K562 (cell line): ENCODE results near the gene NPAS2. TPM values are rescaled to one million over a fixed set of nuclear protein-coding genes. Genes with fewer than 3 reads are reported as not detected.

Experiments
- ATAC-seq: fragments of 200-7000 bp; cut with Tn5 transposase; 3 replicates; pipeline ENCODE4 v1.9.1; 2020; ENCODE audit warnings: moderate library complexity
- BruUV-seq: library from RNA; stranded (reverse); fragments of 400-500 nt; replicated peaks from 2 replicates; lab custom pipeline; 2021; lab: Mats Ljungman, UMichigan
- CTCF ChIA-PET: fragments of 300-600 bp; formaldehyde crosslinking; extraction: SDS; loops from one replicate; lab custom pipeline; 2021; ENCODE audit warnings: low intra/inter-chr PET ratio; lab: Yijun Ruan, JAX
- POLR2A ChIA-PET: fragments of 300-600, 350-650 bp; sonication (Branson Sonifier 250); formaldehyde crosslinking; extraction: SDS; loops from one replicate; lab custom pipeline; 2021; ENCODE audit warnings: antibody characterized with exemption, inconsistent platforms; lab: Yijun Ruan, JAX
- DNase-seq, 4 experiments: peaks; one replicate each; pipeline versions ENCODE4 v3.0.0 to v3.0.0-alpha.2; 2011 to 2018; ENCODE audit warnings: low spot score in 3 of 4, mixed read lengths in 3 of 4; ENCODE audit errors: extremely low read depth in 1 of 4
- FAIRE-seq: peaks from 2 replicates; lab custom pipeline; 2011; peaks lifted over from hg19 to GRCh38; lab: Jason Lieb, UNC
- H2AFZ ChIP-seq: 2 replicates; pipeline ENCODE4 v1.6.0; 2011; ENCODE audit warnings: low read depth, low read length, control low read depth, inconsistent platforms
- H3K27ac ChIP-seq: fragments of 200-600 bp; 3 replicates; pipeline ENCODE4 v1.8.0; 2011; ENCODE audit warnings: low read depth, mild to moderate bottlenecking, control low read depth, inconsistent platforms, low read length, moderate library complexity, mixed read lengths; ENCODE audit errors: extremely low read depth
- H3K27me3 ChIP-seq, 2 experiments: fragments of 300-600 bp in 1 of 2; 2 replicates in 1 of 2; 3 replicates in 1 of 2; pipeline versions ENCODE4 v1.6.0 to v1.8.0; 2011; ENCODE audit warnings: inconsistent platforms in 2 of 2, low read length in 2 of 2, mild to moderate bottlenecking in 1 of 2, mixed read lengths in 1 of 2, moderate library complexity in 1 of 2; ENCODE audit not compliant: control insufficient read depth in 2 of 2, insufficient read depth in 2 of 2
- H3K36me3 ChIP-seq: fragments of 300-600 bp; 3 replicates; pipeline ENCODE4 v1.8.0; 2011; ENCODE audit warnings: mild to moderate bottlenecking, low read length, inconsistent platforms; ENCODE audit not compliant: control insufficient read depth, insufficient read depth
- H3K4me1 ChIP-seq, 2 experiments: fragments of 200-600 bp in 1 of 2; replicated peaks in 1 of 2; 2 replicates in 1 of 2; 3 replicates in 1 of 2; pipeline versions ENCODE4 v1.5.1 to v1.8.0; 2011; ENCODE audit warnings: inconsistent platforms in 2 of 2, low read length in 2 of 2, mild to moderate bottlenecking in 1 of 2, mixed read lengths in 1 of 2, moderate library complexity in 1 of 2; ENCODE audit not compliant: control insufficient read depth in 2 of 2, insufficient read depth in 2 of 2
- H3K4me2 ChIP-seq: 2 replicates; pipeline ENCODE4 v1.6.1; 2011; ENCODE audit warnings: low read length, control low read depth, inconsistent platforms, mixed read lengths; ENCODE audit not compliant: insufficient read depth
- H3K4me3 ChIP-seq: fragments of 200-600 bp; sonication (generic), shearing (Covaris generic); 2 replicates; pipeline ENCODE4 v1.5.1; 2016; ENCODE audit warnings: control low read depth, inconsistent platforms
- H3K79me2 ChIP-seq: fragments of 200-600 bp; 3 replicates; pipeline ENCODE4 v1.8.0; 2011; ENCODE audit warnings: low read length, inconsistent platforms; ENCODE audit not compliant: control insufficient read depth, insufficient read depth
- H3K9ac ChIP-seq, 2 experiments: 2 replicates each; pipeline versions ENCODE4 v1.6.0 to v1.6.1; 2011; ENCODE audit warnings: low read depth in 2 of 2, low read length in 2 of 2, control low read depth in 1 of 2, inconsistent platforms in 1 of 2, mild to moderate bottlenecking in 1 of 2, mixed read lengths in 1 of 2; ENCODE audit not compliant: insufficient read depth in 1 of 2
- H3K9me1 ChIP-seq: one replicate; pipeline ENCODE4 v1.6.0; 2011; ENCODE audit warnings: inconsistent platforms, mild to moderate bottlenecking, low read length, moderate library complexity; ENCODE audit not compliant: control insufficient read depth, insufficient read depth
- H3K9me3 ChIP-seq: replicated peaks from 2 replicates; pipeline ENCODE4 v1.5.1; 2011; ENCODE audit warnings: low read depth, low read length, inconsistent platforms; ENCODE audit not compliant: control insufficient read depth, insufficient read depth
- H4K20me1 ChIP-seq: replicated peaks from 2 replicates; pipeline ENCODE4 v1.6.1; 2011; ENCODE audit warnings: low read length, inconsistent platforms, mixed read lengths; ENCODE audit not compliant: control insufficient read depth, insufficient read depth
- DEAF1 ChIP-seq: fragments of 450-650 bp; formaldehyde crosslinking; IDR thresholded peaks from 2 replicates; pipeline ENCODE4 v1.4.0; 2020; ENCODE audit warnings: mild to moderate bottlenecking, moderate library complexity
- DIDO1 ChIP-seq: fragments of 450-650 bp; IDR thresholded peaks from 2 replicates; pipeline ENCODE4 v1.6.1; 2016; ENCODE audit warnings: low read depth, missing biosample characterization, missing genetic modification characterization
- ELK1 ChIP-seq: sonication (generic); formaldehyde crosslinking; IDR thresholded peaks from 2 replicates; pipeline ENCODE4 v1.8.1; 2022; ENCODE audit warnings: missing genetic modification reagents
- NCOA2 ChIP-seq, 2 experiments: fragments of 450-650 bp; IDR thresholded peaks; 2 replicates each; pipeline ENCODE4 v1.6.1; 2018; ENCODE audit warnings: mild to moderate bottlenecking in 2 of 2, moderate library complexity in 1 of 2; ENCODE audit not compliant: partially characterized antibody in 2 of 2
- NFIC ChIP-seq: fragments of 450-650 bp; IDR thresholded peaks from 2 replicates; pipeline ENCODE4 v1.6.1; 2017; ENCODE audit warnings: mild to moderate bottlenecking, inconsistent platforms
- NRF1 ChIP-seq, 2 experiments: fragments of 450-650 bp; IDR thresholded peaks in 1 of 2; conservative IDR thresholded peaks in 1 of 2; 2 replicates each; pipeline ENCODE4 v1.6.1; 2014; ENCODE audit warnings: mild to moderate bottlenecking in 2 of 2
- PPARD ChIP-seq: fragments of 250-450 bp; sonication (Bioruptor Pico); IDR thresholded peaks from 2 replicates; pipeline ENCODE4 v1.8.0; 2022; ENCODE audit warnings: inconsistent platforms, mild to moderate bottlenecking, moderate library complexity
- RBM22 ChIP-seq: fragments of 200-400 bp; formaldehyde crosslinking; IDR thresholded peaks from 2 replicates; pipeline ENCODE4 v1.6.1; 2018; ENCODE audit warnings: low read length, low read depth; ENCODE audit not compliant: poor library complexity, severe bottlenecking
- THRAP3 ChIP-seq: fragments of 450-650 bp; IDR thresholded peaks from 2 replicates; pipeline ENCODE4 v1.6.1; 2016; ENCODE audit warnings: mild to moderate bottlenecking, inconsistent platforms, borderline replicate concordance
- ZNF175 ChIP-seq: fragments of 200-800 bp; sonication (Bioruptor generic); IDR thresholded peaks from 2 replicates; pipeline ENCODE4 v1.6.1; 2016; ENCODE audit warnings: low read depth, mild to moderate bottlenecking, missing genetic modification characterization, missing compliant biosample characterization
- ZNF695 ChIP-seq: fragments of 450-650 bp; formaldehyde crosslinking; IDR thresholded peaks from 2 replicates; pipeline ENCODE4 v1.4.0; 2020; ENCODE audit warnings: mild to moderate bottlenecking, moderate library complexity
- WGBS: fragments of 100-300 bp; shearing (Covaris generic); methylation state at CpG from one replicate; pipeline ENCODE4 v1.1.6; 2016; ENCODE audit warnings: low coverage, mixed read lengths; ENCODE audit not compliant: insufficient coverage; ENCODE audit errors: missing lambda C conversion rate; 5-methylcytosine and 5-hydroxymethylcytosine counted together
- in situ Hi-C: fragments of 300-500 bp; cut with MboI; formaldehyde crosslinking; loops from 4 replicates; pipeline ENCODE4 v1.15.0; 2018; ENCODE audit warnings: inconsistent platforms, mixed read lengths
- intact Hi-C: fragments of 100-400 bp; cut with micrococcal nuclease; formaldehyde crosslinking; loops from 2 replicates; pipeline ENCODE4 v1.14.2; 2022
- polyA plus RNA-seq, 8 experiments: library from polyadenylated mRNA; depleted of rRNA in 4 of 8; stranded (reverse) in 5 of 8; unstranded in 3 of 8; fragments of >200 nt; fragmentation: Nextera tagmentation in 2 of 8; fragmentation: Illumina TruSeq in 1 of 8; extraction: Ambion mirVana in 2 of 8; extraction: Trizol in 1 of 8; gene quantifications; 2 replicates each; pipeline versions ENCODE4 v1.2.1 to v1.2.3, GENCODE V29; 2011 to 2014; ENCODE audit warnings: inconsistent platforms in 1 of 8, missing spikeins in 1 of 8
- total RNA-seq, 7 experiments: library from RNA; depleted of rRNA in 6 of 7; stranded (reverse); fragments of >200 nt in 6 of 7; fragmentation: Illumina TruSeq in 2 of 7; extraction: Trizol in 2 of 7; gene quantifications; 2 replicates each; pipeline versions ENCODE4 v1.2.1 to v1.2.3, GENCODE V29; 2011 to 2021; ENCODE audit warnings: low replicate concordance in 1 of 7
- TF ChIP-seq, protein P1 (sequence below): fragments of 450-650 bp; IDR thresholded peaks from 2 replicates; pipeline ENCODE4 v1.6.1; 2016

NPAS2 gene
- total and polyA plus RNA-seq, 9 of the 15 experiments (the other 6 are each of a cell fraction or from before 2014, with no cell fraction given), result 0.06 to 0.29 (median 0.07) TPM; not detected in 5

DNA sequence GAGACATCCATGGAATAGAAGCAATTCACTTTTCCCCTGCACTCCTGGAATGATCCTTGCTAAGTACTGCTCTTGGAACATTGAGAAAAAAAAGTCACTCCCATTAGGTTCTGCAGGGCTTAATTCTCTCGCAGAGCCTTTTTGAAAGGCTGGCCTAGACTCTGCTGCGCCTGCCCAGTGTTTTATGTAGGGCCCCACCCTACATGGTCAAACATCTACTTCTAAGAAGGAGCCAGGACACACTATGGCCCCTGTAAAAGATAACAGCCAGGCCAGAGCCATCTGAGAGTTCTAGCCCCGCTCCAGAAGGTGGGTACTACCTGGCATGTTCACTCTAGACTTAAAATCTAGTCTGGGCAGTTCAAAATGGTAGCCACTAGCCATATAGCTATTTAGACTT is 30.6 kb upstream of the NPAS2 start:
- no peak overlapping the region for H3K9ac ChIP-seq
- 0% methylated on average over 3 of the region's 3 CpGs for WGBS
- BruUV-seq, result no TSS peak
- no peak overlapping the region for H2AFZ ChIP-seq
- in situ Hi-C loops, result no loop called here
- no peak overlapping the region for H3K4me2 ChIP-seq
- intact Hi-C loops, result no loop called here
- DNase-seq (no peak), FAIRE-seq (no peak), ATAC-seq (no peak)
- no peaks in the 10 kb centered on the region for H3K36me3 ChIP-seq
- no peak overlapping the region for H3K4me3 ChIP-seq
- ChIA-PET CTCF (no interaction called here), POLR2A (no interaction called here)
- TF ChIP-seq NRF1 (conservative IDR thresholded peaks at IDR 0.05 in 1 of 2, IDR thresholded peaks at IDR 0.05 in 1 of 2), result 0 out of 4 replicates have a peak, but pooled peaks of 1 of the 2 experiments have one; percentile 31
- TF ChIP-seq ZNF175, result no peak
- no peak overlapping the region for H3K27ac ChIP-seq
- H3K79me2 ChIP-seq, result no peaks in the 10 kb centered on the region
- peaks cover 4 to 47% of the 10 kb centered on the region in 2 experiments for H3K27me3 ChIP-seq
- H3K9me1 ChIP-seq, result peaks cover 2% of the 10 kb centered on the region
- no peaks in the 10 kb centered on the region for H3K9me3 ChIP-seq
- no peaks in the 10 kb centered on the region for H4K20me1 ChIP-seq
- no peaks in the 10 kb centered on the region; a peak in 1 of 5 replicates for H3K4me1 ChIP-seq

GRCh38 chr2:100791294-100791935 is 28.5 kb upstream of the NPAS2 start:
- FAIRE-seq, result no peak
- Histone ChIP-seq H3K27me3 (peaks cover 7 to 48% of the 10 kb centered on the region in 2 experiments; a peak in 3 of 5 replicates), H3K9me3 (no peaks in the 10 kb centered on the region), H3K4me3 (no peak overlapping the region), H3K9me1 (no peaks in the 10 kb centered on the region), H3K79me2 (no peaks in the 10 kb centered on the region), H4K20me1 (no peaks in the 10 kb centered on the region), H3K27ac (no peak overlapping the region), H3K4me1 (no peaks in the 10 kb centered on the region; a peak in 1 of 5 replicates), H3K4me2 (no peak overlapping the region), H3K36me3 (no peaks in the 10 kb centered on the region), H3K9ac (no peak overlapping the region), H2AFZ (no peak overlapping the region)
- intact Hi-C loops, result no loop called here
- no peak for DNase-seq
- in situ Hi-C loops, result no loop called here
- no TSS peak for BruUV-seq
- ATAC-seq, result no peak
- CTCF ChIA-PET, result no interaction called here
- POLR2A ChIA-PET, result no interaction called here
- under 1% methylated on average over 10 of the region's 10 CpGs for WGBS
- TF ChIP-seq THRAP3, result no peak
- no peak for TF ChIP-seq PPARD (CRISPR knock-in tag)
- TF ChIP-seq DIDO1 (tag), result no peak
- no peak for TF ChIP-seq NCOA2 (IDR thresholded peaks at IDR 0.05; ENCODE audit: partially characterized antibody in 2 of 2)
- no peak for TF ChIP-seq ZNF695 (CRISPR knock-in tag)
- no peak for TF ChIP-seq DEAF1 (CRISPR knock-in tag)
- TF ChIP-seq ELK1, result no peak
- TF ChIP-seq, protein P1, sequence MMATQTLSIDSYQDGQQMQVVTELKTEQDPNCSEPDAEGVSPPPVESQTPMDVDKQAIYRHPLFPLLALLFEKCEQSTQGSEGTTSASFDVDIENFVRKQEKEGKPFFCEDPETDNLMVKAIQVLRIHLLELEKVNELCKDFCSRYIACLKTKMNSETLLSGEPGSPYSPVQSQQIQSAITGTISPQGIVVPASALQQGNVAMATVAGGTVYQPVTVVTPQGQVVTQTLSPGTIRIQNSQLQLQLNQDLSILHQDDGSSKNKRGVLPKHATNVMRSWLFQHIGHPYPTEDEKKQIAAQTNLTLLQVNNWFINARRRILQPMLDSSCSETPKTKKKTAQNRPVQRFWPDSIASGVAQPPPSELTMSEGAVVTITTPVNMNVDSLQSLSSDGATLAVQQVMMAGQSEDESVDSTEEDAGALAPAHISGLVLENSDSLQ, result peak; percentile 71
- peak; percentile 56; the same call in 1 of the 2 replicates for TF ChIP-seq NFIC
- no peak for TF ChIP-seq RBM22
